Activated effector memory CD4-positive, alpha-beta T cell treated with anti-CD3 and anti-CD28 coated beads, Interleukin-2, amount 50 U/mL, for 16 hours (primary cell): Measurements from ENCODE around the gene PACS2.
A peak's percentile ranks its signal among the peaks of the same experiment; 100 is the strongest.

Experiments used
- DNase-seq: peaks from one replicate; pipeline ENCODE4 v3.0.0-alpha.2; 2020

Gene PACS2

GRCh38 chr14:105412771-105413543 is 98.4 kb downstream of the PACS2 start:
- DNase-seq = no peak

DNA sequence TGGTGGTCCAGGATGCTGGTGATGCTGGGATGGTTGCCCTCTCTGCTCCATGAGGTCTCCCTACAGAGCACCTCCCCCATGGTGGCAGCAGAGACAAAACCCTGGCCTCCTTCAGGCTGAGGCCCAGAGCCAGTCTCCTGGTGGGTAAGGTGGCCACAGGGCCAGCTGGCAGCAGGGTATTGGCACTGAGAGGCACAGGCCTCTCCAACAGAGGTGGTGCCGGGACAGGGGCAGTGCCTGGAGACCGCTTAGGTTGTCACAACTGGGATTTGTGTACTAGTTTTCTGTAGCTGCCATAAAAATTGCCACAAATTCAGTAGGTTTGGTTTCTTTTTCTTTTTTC is 99.0 kb downstream of the PACS2 start:
- no peak for DNase-seq

DNA sequence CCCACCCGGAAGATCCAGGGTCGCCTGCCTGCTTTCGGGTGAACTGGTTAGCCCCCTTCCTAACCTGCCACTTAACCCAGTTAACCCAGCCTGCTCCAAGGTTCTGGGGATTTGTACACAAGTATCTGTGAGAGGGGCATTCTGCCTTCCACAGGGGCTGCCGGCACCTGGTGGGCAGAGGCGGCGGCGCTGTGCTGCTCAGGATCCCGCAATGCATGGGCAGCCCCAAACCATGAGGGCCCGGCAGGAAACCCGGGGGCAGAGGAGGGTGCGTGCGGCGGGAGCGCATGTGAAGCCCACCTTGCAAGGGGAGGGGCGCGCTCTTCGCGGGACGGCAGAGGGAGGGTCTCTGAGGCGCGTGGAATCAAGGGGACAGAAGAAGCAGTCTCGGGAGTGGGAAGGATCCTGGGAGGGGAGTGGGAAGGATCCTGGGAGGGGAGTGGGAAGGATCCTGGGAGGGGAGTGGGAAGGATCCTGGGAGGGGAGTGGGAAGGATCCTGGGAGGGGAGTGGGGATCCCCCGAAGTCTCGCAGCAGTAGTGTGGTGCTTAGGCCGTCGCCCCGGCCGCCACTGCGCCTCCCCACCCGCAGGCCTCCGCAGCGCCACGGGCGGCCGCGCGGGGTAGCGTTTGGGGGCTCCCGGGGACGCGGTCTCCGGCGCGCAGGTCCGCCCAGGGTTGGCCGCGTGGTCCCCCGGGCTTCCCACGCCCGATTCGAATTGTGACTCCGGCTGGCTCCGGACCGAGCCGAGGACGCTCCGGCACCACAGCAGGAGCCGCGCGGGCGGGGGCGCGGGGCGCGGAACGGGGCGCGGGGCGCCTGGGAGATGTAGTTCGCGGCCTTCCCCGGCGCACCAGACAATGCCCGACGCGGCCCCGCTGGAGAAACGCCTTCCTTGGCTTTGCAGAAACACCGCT is 100.2 kb downstream of the PACS2 start:
- peak; percentile 87 for DNase-seq

GRCh38 chr14:105415481-105416428 is 101.2 kb downstream of the PACS2 start:
- no peak for DNase-seq

GRCh38 chr14:105416671-105417070 is 102.1 kb downstream of the PACS2 start:
- no peak for DNase-seq

DNA sequence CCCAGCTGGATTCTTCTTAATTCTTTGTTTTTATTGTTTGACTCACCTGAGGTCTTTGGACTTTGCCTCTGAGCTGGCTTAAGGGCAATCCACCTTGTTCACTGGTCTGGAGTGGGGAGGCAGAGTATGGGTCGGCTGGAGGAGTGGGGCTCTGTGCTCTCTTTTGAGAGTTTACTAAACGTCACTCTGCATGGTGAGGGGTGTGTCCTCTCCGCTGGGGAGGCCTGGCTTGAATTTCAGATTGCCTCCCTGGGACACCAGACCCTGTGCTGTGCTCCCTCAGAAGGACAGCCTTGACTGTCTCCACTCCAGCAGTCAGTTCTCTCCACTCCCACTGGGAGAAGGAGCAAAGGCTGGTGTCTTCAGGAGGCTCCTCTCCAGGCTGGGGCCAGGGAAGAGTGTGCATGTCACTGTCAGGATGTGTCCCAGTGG is 103.2 kb downstream of the PACS2 start:
- no peak for DNase-seq

DNA sequence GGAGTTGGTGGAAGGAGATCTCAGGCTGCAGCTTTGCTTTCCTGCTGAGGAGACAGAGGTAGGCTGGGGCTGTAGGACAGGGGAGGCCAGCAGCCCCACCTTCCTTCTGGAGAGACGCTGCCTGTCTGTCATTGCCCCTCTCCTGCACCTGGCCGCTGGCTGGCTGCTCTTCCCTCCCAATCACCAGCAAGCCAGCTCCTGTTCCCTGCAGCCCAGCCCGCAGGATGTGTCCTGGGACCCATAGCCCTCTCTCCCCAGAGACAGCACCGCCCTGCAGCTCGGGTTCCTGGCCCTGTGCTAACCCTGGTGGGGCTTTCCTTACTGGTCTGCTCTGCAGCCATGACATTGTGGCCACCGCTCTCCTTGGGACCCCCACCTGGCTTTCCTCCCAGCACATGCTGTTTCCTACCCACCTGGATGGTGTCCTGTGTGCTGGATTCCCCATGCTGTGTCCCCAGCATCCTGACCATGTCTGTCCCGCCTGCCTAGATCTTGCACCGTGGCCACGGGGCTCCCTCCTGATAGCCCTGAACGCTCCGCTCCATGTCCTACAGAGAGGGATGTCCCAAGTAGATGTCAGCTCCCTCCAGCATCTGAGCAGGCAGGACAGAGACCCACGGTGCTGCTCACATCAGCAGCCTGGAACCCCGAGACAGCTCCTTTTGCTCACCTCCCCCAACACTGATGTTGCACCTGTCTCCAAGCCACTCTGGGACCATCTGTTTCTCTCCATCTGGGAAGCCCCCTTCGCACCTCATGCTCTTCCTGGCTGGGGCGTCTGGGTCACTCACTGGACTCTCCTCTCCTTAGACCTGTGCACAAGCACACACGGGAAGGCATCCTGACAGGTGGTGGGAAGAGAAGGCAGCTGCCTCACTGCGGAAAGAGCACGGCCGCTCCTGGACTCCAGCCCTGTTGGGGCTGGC is 104.0 kb downstream of the PACS2 start:
- no peak for DNase-seq

GRCh38 chr14:105419195-105420091 is 104.9 kb downstream of the PACS2 start, which contains the start of gene MTA1:
Gene MTA1 (plus strand): TSS chr14:105419827. CDS start chr14:105420036, 209 bp downstream.
- peak; percentile 83 for DNase-seq

- no peak for DNase-seq
These were observed 105.8 kb downstream of the PACS2 start for GRCh38 chr14:105420101-105420973.

DNA sequence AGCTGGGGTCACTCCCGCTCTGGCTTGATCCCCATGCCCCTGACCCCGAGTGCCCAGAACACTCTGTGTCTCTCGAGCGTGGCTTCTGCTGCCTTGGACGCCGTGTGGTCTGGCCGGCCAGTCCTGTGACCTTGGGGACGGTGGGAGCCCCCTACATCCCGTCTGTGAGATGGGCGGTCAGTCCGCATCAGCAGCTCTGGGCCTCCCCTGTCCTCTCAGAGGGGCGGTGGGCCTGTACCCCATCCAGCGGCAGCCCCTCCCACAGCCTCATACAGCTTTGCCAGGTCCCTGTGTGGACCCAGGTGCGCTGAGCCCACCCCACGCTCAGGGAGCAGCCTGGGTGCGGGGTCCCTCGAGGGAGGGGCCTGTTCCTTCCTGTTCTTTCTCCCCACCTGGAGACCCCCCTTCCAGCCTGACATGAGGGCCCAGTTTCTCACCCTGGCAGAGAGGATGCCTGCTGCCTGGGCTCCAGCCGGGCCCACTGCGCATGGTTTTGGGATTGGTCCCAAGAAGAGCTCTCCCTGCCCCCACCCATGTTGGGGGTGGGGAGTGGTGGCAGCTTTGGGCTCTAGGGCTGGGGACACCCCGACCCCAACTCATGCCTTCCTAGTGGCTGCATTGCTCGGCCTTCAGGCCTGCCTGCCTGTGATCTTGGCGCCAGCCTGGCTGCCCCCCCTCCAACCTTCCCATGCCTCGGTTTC is 106.6 kb downstream of the PACS2 start:
- DNase-seq = no peak

- no peak for DNase-seq
These were observed 107.4 kb downstream of the PACS2 start for GRCh38 chr14:105421723-105422615.

- DNase-seq = no peak
These were observed 108.3 kb downstream of the PACS2 start for GRCh38 chr14:105422695-105423487.

- DNase-seq = no peak
These were observed 109.1 kb downstream of the PACS2 start for GRCh38 chr14:105423488-105424195.

DNA sequence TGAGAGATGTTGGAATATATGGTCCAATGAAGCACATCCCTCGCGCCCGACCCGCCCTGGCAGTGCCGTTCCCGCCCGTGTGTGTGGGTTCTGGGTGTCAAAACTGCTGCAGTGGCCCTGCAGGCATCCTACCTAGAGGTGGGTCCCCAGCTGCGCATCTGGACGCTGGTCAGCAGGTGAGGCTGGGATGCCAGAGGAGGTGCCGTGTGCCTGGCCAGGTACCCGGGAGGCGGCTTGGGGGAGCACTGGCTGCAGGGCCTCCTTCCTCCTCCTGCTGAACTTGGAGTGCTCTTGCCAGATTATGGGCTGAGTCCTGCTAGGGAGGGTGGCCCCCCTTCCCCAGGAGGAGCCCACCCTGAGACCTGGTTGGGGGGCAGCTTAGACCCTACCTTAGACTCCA is 110.3 kb downstream of the PACS2 start:
- no peak for DNase-seq

DNA sequence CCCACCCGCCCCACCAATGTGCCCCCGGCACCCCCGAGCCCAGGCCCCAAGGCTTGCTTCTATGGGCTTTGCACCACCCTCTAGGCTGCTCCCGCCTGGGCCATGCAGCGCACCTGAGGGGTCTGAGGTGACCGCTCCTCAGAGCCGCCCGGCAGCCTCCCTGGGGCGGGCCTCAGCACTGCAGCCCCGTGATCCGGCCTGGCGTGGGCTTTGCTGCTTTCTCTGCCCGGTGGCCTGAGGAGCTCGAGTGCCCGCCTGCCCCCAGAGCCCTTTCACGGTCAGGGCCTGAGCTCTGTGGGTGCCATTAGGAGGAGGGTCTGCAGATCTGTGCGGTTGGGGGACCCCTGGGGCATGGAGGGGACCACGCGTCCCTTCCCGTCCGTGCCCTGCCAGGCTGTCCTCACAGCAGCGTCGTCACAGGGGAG is 111.3 kb downstream of the PACS2 start:
- DNase-seq = no peak
